ENCODE data around the gene DOCK9.
A peak's percentile ranks its signal among the peaks of the same experiment; 100 is the strongest.

Gene DOCK9

GRCh38 chr13:98997738-98998641 is 20.1 kb upstream of the DOCK9 start:
- DNase-seq (ENCODE audit: low spot score) = no peak

GRCh38 chr13:98997011-98997730 is 19.3 kb upstream of the DOCK9 start:
- no peak for DNase-seq (ENCODE audit: low spot score)

GRCh38 chr13:98996046-98996445 is 18.2 kb upstream of the DOCK9 start:
- no peak for DNase-seq (ENCODE audit: low spot score)

- no peak for DNase-seq (ENCODE audit: low spot score)
These were observed 17.0 kb upstream of the DOCK9 start for GRCh38 chr13:98994896-98995295.

- DNase-seq (ENCODE audit: low spot score) = no peak
These were observed 16.2 kb upstream of the DOCK9 start for GRCh38 chr13:98994080-98994479.

GRCh38 chr13:98992355-98992754 is 14.5 kb upstream of the DOCK9 start:
- no peak for DNase-seq (ENCODE audit: low spot score)

DNA sequence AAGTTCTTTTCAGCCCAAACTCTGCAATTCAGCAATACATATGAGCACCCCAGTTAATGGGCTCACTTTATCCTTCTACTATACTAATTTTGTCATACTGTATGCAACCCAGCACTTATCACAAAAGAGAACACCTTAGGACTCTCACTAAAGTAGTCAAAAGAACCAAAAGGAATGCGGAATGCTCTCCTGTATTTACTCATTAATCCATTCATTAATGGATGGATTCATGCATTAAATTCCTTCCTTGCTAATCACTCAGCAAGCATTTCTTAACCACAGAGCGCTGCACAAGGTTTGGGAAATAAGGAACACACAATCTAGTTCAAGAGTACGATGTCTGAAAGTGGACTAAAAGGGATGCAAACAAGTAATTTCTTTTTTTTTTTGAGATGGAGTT is 12.8 kb upstream of the DOCK9 start:
- DNase-seq (ENCODE audit: low spot score) = no peak

- DNase-seq (ENCODE audit: low spot score) = no peak
These were observed 11.8 kb upstream of the DOCK9 start for GRCh38 chr13:98989469-98990235.

DNA sequence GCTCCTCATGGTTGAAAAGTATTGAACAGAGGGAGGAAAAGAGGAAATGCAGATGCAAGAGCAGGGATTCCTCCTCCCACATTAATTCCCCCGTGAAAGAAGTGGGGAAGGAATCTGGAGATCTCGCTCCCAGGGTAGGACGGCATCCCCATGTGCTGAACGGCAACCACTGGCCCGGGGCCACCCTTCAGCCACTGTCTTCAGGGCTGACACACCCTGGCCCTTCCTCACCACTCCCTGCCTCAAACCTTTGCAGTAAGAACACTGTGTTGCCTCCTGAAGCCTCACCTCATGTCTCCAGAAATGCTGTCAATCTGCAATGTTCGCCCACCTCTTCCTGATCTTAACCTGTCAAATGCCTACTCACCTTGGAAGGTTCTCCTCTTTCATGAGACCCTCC is 10.9 kb upstream of the DOCK9 start:
- no peak for DNase-seq (ENCODE audit: low spot score)

DNA sequence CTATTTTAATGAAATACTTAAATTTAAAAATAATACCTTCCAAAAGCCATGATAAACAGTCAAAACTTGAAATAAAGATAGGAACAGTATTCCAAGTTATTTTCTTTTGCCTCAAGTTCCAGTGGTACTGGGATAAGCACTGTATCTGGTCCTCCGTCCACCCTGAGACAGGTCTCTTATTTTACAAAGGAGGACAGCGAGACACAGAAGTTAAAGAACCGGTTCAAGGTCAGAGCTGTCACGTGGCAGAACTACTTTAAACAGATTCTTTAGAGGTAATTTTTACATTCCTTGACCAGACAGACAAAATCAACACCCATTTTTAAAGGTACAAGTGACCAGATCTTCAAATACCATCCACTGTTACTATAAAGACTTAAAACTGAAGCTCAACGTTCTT is 10.4 kb upstream of the DOCK9 start:
- DNase-seq (ENCODE audit: low spot score) = no peak

DNA sequence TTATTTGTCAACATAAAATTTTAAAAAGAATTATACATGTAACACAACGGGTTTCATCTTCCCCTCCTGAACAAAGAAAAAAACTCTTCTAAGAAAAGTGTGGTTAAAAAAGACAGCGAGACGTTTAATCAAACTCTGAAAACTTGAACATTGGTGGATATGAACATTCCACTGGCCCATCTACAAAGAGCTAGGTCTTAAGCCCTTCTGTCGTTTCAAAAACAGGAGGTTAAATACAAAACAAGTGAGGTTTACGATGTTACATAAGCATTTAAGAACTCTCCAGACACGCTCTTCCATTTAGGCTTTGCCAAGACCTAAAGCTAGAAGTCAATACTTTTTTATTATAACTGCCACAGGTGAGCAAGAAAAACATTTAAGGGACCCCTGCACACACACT is 9.4 kb upstream of the DOCK9 start:
- no peak for DNase-seq (ENCODE audit: low spot score)

DNA sequence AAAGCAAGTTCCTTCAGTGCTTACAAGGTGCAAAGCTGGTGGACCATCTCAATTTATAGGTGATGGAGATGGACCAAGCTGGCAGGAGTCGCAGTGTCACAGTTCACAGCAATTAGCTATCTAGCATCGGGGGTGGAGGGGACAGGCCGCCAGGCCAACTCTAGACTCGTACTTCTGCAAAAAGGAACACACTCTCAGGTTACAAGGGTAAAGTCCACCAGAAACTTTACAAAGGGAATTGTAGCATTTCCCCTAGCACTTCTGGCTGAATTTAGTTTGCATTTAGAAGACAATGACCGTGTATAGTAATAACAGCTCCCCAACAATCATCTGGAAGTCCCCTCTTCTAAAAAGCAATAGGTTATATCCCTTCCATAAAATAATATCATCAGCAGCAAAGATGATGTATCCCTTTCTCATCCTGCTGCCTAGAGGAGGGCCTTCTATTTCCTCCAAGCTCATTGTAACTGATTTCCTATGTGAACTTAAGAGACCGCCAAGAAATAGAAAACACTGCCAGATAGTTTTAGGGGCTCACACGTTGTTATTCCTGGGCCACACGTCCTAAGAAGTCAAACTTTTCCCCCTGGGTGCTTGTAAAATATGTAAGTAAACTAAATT is 8.5 kb upstream of the DOCK9 start:
- no peak for DNase-seq (ENCODE audit: low spot score)

- DNase-seq (ENCODE audit: low spot score) = no peak
These were observed 7.7 kb upstream of the DOCK9 start for GRCh38 chr13:98985591-98985990.

DNA sequence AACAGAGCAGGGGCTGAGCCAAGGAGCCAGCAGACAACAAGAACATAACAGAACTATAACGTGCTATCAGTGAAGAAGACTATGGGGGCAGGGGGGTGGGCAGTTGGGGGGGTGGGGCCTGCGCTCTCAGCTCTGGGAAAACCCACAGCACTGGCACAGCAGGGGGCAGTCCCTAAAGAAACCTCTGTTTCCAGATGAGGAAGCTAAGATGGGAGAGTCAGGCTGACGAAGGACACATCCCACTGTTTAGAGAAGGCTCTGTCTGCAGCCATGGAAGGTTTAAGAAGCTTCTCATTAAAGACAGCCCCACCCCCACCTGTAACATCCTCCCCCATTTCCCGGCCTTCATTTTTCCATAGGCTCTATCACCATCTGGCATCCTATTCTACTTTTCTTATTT is 7.1 kb upstream of the DOCK9 start:
- DNase-seq (ENCODE audit: low spot score) = no peak

GRCh38 chr13:98984118-98984517 is 6.3 kb upstream of the DOCK9 start:
- DNase-seq (ENCODE audit: low spot score) = no peak

GRCh38 chr13:98983182-98983581 is 5.3 kb upstream of the DOCK9 start:
- DNase-seq (ENCODE audit: low spot score) = no peak

DNA sequence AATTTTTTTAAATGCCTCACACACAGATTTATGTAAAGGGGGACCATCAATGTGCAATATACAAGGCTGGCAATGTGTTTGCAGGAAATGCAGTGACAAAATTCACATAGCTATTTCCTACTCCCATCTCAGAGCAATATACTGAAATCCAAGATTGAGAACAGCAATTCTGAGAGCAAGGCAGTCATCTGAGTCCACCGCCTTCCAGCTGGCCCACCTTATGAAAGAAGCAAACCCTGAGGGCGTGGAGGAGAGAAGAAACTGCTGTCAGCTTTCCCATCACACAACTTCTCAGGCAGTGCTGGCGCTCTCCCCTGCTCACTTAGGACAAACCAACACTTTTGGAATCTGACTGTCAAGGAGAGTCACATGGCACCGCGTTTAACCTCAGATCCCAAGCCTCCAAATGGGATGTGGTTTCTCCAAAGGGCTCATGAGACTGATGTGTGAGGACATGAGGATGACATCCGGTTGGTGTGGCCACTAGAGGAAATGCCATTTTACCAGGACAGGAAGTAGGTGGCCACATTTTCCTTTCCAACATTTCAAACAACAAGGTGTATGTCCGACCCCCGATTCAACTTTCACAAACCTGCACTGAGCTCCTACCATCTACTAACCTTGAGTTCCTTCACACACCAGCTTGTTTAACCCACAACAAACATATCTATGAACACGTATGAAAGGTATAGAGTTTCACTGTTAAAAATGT is 3.7 kb upstream of the DOCK9 start:
- DNase-seq (ENCODE audit: low spot score) = no peak

DNA sequence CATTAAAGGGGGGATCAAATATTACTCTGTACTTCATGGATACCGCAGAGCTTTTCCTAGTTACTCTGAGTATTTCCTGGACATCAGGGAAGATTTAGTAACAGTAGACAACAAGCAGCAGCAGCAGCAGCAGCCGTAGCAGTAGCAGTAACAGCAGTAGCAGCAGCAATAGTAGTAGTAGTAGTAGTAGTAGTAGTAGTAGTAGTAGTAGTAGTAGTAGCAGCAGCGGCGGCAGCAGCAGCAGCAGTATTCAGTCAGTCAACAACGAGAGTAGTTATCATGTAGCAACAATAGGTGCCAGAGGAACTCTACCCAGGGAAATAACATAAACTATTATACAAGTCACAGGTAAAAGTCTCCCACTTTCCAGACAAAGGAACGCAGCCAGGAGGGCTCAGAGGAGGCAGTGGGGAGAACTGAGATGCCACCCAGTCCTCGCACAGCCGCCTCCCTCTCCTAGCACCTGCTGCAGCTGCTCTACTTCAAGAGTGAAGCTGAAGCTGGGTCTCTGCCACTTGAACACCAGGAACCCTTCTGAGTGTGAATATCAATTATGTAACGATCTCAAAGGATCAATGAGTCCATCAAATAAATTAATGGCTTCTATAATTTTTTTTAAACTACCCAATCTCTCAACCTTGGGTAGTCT is 1.3 kb upstream of the DOCK9 start:
- no peak for DNase-seq (ENCODE audit: low spot score)

DNA sequence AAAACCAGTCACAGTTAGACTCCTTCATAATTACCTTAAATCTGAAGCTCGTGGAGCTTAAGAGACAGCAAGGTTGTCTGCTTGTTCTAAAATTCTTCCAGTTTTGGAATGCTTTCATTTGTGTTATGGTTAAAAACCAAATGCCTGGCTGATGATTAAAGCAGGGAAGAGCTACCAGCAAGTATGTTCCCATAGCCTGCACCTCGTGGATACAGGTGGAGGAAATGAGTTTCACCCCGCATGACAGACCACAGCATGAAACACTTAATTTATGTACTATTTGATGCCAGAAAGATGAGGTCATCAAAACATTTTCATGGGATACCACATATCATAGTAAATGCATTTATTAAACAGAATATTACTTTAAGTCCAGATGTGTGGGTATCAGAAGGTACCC is 416 bp upstream of the DOCK9 start:
- DNase-seq (ENCODE audit: low spot score) = peak; percentile 58

DNA sequence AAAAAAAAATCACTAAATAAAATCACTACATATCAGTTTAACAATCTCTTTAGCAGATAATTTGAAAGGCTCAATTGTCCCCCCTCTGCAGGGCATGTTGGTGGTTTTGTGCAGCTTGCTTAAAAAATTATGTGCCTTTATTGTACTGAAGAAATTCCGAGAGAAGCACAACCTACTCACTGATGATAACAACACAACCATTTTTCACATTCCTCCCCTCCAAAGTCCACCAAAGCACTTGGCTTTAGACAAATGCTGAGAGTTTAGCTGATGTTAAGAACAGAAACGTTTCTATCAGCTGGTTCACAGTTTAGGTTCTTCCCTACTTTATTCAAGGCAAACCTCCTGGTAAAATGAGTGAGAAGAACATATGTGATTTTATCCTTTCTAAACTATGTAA is 923 bp downstream of the DOCK9 start:
- no peak for DNase-seq (ENCODE audit: low spot score)

- no peak for DNase-seq (ENCODE audit: low spot score)
These were observed 1.5 kb downstream of the DOCK9 start for GRCh38 chr13:98976338-98976737.

Data from AG08396 (cell line).